ENCODE results near the gene MAD2L1BP. TPM values are rescaled to one million over a fixed set of nuclear protein-coding genes. Genes with fewer than 3 reads are reported as not detected.
"Not testable (repeated sequence)": the region's sequence is repeated elsewhere in the genome, so short reads cannot be mapped to it uniquely, and the experiment has no call there.

MAD2L1BP gene
- total RNA-seq, 1 experiment from 2014 or later: 46.3 TPM

DNA sequence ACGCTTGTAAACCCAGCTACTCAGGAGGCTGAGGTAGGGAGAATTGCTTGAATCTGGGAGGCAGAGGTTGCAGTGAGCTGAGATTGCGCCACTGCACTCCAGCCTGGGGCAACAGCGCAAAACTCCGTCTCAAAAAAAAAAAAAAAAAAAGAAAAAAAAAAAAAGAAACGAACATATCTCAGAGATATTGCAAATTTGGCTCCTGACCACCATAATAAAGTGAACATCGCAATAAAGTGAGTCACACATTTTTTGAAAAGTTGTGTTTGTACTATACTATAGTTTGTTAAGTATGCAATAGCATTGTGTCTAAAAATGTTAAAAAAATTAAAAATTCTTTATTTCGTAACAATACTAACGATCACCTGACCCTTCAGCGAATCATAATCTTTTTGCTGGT lies 22.5 kb downstream of the MAD2L1BP start:
- H3K14ac ChIP-seq (ENCODE audit: insufficient read depth, low read length): no peak overlapping the region
- H3T11ph ChIP-seq (ENCODE audit: low read length): no peak overlapping the region
- no peak overlapping the region for H2BK20ac ChIP-seq (ENCODE audit: low read depth, low read length, poor library complexity, severe bottlenecking)
- no peak overlapping the region for H3K56ac ChIP-seq (ENCODE audit: insufficient read length, low read depth, low read length)
- H2AK5ac ChIP-seq (ENCODE audit: insufficient read length, low read length): no peak overlapping the region
- DNase-seq: no peak
- no peak for TF ChIP-seq CTCF (conservative IDR thresholded peaks at IDR 0.05)
- no peak overlapping the region for H4K91ac ChIP-seq (ENCODE audit: insufficient read length, low read depth, low read length)
- H3K4me2 ChIP-seq (ENCODE audit: insufficient read depth, insufficient read length, low read length): no peak overlapping the region
- H2BK15ac ChIP-seq (ENCODE audit: low read depth, low read length): no peak overlapping the region
- H3K79me2 ChIP-seq (ENCODE audit: insufficient read depth, low read length): no peaks in the 10 kb centered on the region
- no peaks in the 10 kb centered on the region for H3K9me3 ChIP-seq (ENCODE audit: control insufficient read depth, low read depth, low read length)
- H4K8ac ChIP-seq (replicated peaks; ENCODE audit: insufficient read length, low read depth, low read length): no peak overlapping the region
- H2BK5ac ChIP-seq (ENCODE audit: insufficient read length, low read length): no peak overlapping the region
- H3K4me1 ChIP-seq (ENCODE audit: insufficient read depth, low read length): no peaks in the 10 kb centered on the region
- no peaks in the 10 kb centered on the region for H3K23me2 ChIP-seq (ENCODE audit: insufficient read length, low read depth, low read length, poor library complexity, severe bottlenecking)
- no peak overlapping the region for H4K5ac ChIP-seq (ENCODE audit: insufficient read length, low read depth, low read length)
- WGBS (ENCODE audit: extremely low coverage, insufficient read length, low lambda C conversion rate): no CpG with 5 or more reads among the region's 9 CpGs
- no peak overlapping the region for H2AFZ ChIP-seq (ENCODE audit: low read length)
- Mint-ChIP-seq H3K4me3 (no peak overlapping the region), H3K4me1 (peaks cover 12 to 22% of the 10 kb centered on the region in 2 experiments), H3K27me3 (ENCODE audit: low read depth) (peaks cover 12% of the 10 kb centered on the region), H3K9me3 (peaks cover 7 to 11% of the 10 kb centered on the region in 2 experiments; a peak in 4 of 5 replicates), H3K27ac (no peak overlapping the region), H3K36me3 (ENCODE audit: insufficient read depth in 1 of 3, low read depth in 3 of 3) (peaks cover 6 to 11% (median 6%) of the 10 kb centered on the region in 3 experiments; a peak in 4 of 7 replicates)
- no peak overlapping the region for H3K27ac ChIP-seq (ENCODE audit: insufficient read length, low read depth, low read length)
- no peak overlapping the region for H3K4ac ChIP-seq (ENCODE audit: low read depth, low read length)
- no peak overlapping the region for H3K18ac ChIP-seq (ENCODE audit: insufficient read length, low read depth, low read length)
- H4K20me1 ChIP-seq (ENCODE audit: control insufficient read depth, insufficient read depth, insufficient read length): no peaks in the 10 kb centered on the region
- no peak overlapping the region for H2BK12ac ChIP-seq (ENCODE audit: insufficient read length, low read depth, low read length)
- H2BK120ac ChIP-seq (ENCODE audit: low read depth, low read length, poor library complexity, severe bottlenecking): no peak overlapping the region
- no peaks in the 10 kb centered on the region for H3K79me1 ChIP-seq (ENCODE audit: insufficient read depth, low read depth, low read length, poor library complexity, severe bottlenecking)
- no peak overlapping the region for H3K23ac ChIP-seq (ENCODE audit: insufficient read length, low read depth, low read length)
- H3K27me3 ChIP-seq (ENCODE audit: insufficient read depth, low read length): no peaks in the 10 kb centered on the region
- H3K9ac ChIP-seq (ENCODE audit: extremely low read depth, insufficient read length, low read length): no peak overlapping the region

DNA sequence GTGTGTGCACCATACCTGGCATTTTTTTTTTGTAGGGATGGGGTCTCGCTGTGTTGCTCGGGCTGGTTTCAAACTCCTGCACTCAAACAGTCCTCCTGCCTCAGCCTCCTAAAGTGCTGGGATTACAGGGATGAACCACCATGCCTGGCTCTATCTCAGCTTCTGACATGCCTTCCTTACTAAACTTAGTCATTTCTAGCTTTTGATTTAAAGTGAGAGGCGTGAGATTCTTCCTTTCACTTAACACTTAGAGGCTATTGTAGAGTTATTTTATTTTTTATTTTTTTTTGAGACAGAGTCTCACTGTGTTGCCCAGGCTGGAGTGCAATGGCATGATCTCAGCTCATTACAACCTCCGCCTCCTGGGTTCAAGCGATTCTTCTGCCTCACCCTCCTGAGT lies 27.3 kb downstream of the MAD2L1BP start:
- not testable (repeated sequence) for H3K4me3 Mint-ChIP-seq; H4K8ac ChIP-seq (replicated peaks; ENCODE audit: insufficient read length, low read depth, low read length); H2AK5ac ChIP-seq (ENCODE audit: insufficient read length, low read length); H4K91ac ChIP-seq (ENCODE audit: insufficient read length, low read depth, low read length); H3K27ac ChIP-seq (ENCODE audit: insufficient read length, low read depth, low read length); H3K79me2 ChIP-seq (ENCODE audit: insufficient read depth, low read length); H4K20me1 ChIP-seq (ENCODE audit: control insufficient read depth, insufficient read depth, insufficient read length); H2BK20ac ChIP-seq (ENCODE audit: low read depth, low read length, poor library complexity, severe bottlenecking); H3K14ac ChIP-seq (ENCODE audit: insufficient read depth, low read length); H3K27me3 ChIP-seq (ENCODE audit: insufficient read depth, low read length); H3K9ac ChIP-seq (ENCODE audit: extremely low read depth, insufficient read length, low read length); H3T11ph ChIP-seq (ENCODE audit: low read length); H3K4me2 ChIP-seq (ENCODE audit: insufficient read depth, insufficient read length, low read length); H3K79me1 ChIP-seq (ENCODE audit: insufficient read depth, low read depth, low read length, poor library complexity, severe bottlenecking); H3K18ac ChIP-seq (ENCODE audit: insufficient read length, low read depth, low read length); H2BK15ac ChIP-seq (ENCODE audit: low read depth, low read length); H4K5ac ChIP-seq (ENCODE audit: insufficient read length, low read depth, low read length); H3K4ac ChIP-seq (ENCODE audit: low read depth, low read length); H3K4me1 ChIP-seq (ENCODE audit: insufficient read depth, low read length); H3K9me3 ChIP-seq (ENCODE audit: control insufficient read depth, low read depth, low read length); H2BK120ac ChIP-seq (ENCODE audit: low read depth, low read length, poor library complexity, severe bottlenecking); H2BK12ac ChIP-seq (ENCODE audit: insufficient read length, low read depth, low read length); H3K23me2 ChIP-seq (ENCODE audit: insufficient read length, low read depth, low read length, poor library complexity, severe bottlenecking); H3K23ac ChIP-seq (ENCODE audit: insufficient read length, low read depth, low read length); H3K27ac Mint-ChIP-seq; H2AFZ ChIP-seq (ENCODE audit: low read length); H3K56ac ChIP-seq (ENCODE audit: insufficient read length, low read depth, low read length); DNase-seq; H2BK5ac ChIP-seq (ENCODE audit: insufficient read length, low read length)
- Mint-ChIP-seq H3K9me3 (peaks cover 7 to 11% of the 10 kb centered on the region in 2 experiments; a peak in 4 of 5 replicates), H3K36me3 (ENCODE audit: insufficient read depth in 1 of 3, low read depth in 3 of 3) (peaks cover 6 to 11% (median 6%) of the 10 kb centered on the region in 3 experiments; a peak in 5 of 7 replicates), H3K4me1 (peaks cover 10 to 12% of the 10 kb centered on the region in 2 experiments), H3K27me3 (ENCODE audit: low read depth) (peaks cover 20% of the 10 kb centered on the region)
- WGBS (ENCODE audit: extremely low coverage, insufficient read length, low lambda C conversion rate): no CpG with 5 or more reads among the region's 5 CpGs
